Retinal pigment epithelial cell (primary cell): Measurements from ENCODE around the gene RASIP1.

ENCODE experiments used
- DNase-seq: peaks from one replicate; pipeline ENCODE4 v3.0.0-alpha.2; 2010; ENCODE audit warnings: low read depth
- H3K4me3 ChIP-seq: 2 replicates; pipeline ENCODE4 v1.5.1; 2011; ENCODE audit warnings: mild to moderate bottlenecking, low read length, control low read depth, moderate library complexity
- CTCF ChIP-seq: conservative IDR thresholded peaks from 2 replicates; pipeline ENCODE4 v1.5.1; 2011; ENCODE audit warnings: low read depth, low read length, control low read depth, inconsistent platforms

The RASIP1 gene

GRCh38 chr19:48715681-48716171, 24.7 kb downstream of the RASIP1 start:
- no peak for TF ChIP-seq CTCF
- H3K4me3 ChIP-seq = no peak overlapping the region
- DNase-seq = no peak

- no peak for DNase-seq
- no peak for TF ChIP-seq CTCF
- peak overlapping the region; percentile 58 for H3K4me3 ChIP-seq
Measured at GRCh38 chr19:48714759-48715675, 25.4 kb downstream of the RASIP1 start.

GRCh38 chr19:48713864-48714755, 26.3 kb downstream of the RASIP1 start:
- H3K4me3 ChIP-seq = peak overlapping the region; percentile 84
- no peak for TF ChIP-seq CTCF
- peak; percentile 95 for DNase-seq

GRCh38 chr19:48713041-48713863, 27.2 kb downstream of the RASIP1 start:
- TF ChIP-seq CTCF = peak; percentile 41
- no peak for DNase-seq
- peak overlapping the region; percentile 84 for H3K4me3 ChIP-seq

GRCh38 chr19:48711106-48711662, 29.2 kb downstream of the RASIP1 start:
- H3K4me3 ChIP-seq = no peak overlapping the region
- DNase-seq = no peak
- TF ChIP-seq CTCF = no peak

- no peak for DNase-seq
- H3K4me3 ChIP-seq = no peak overlapping the region
- TF ChIP-seq CTCF = no peak
Measured at GRCh38 chr19:48708471-48708870, 31.9 kb downstream of the RASIP1 start.
